Measurements from ENCODE around the gene RUNX2. TPM values are rescaled to one million over a fixed set of nuclear protein-coding genes. Genes with fewer than 3 reads are reported as not detected.
A peak's percentile ranks its signal among the peaks of the same experiment; 100 is the strongest.

RUNX2 gene
- total RNA-seq, 2 experiments from 2014 or later: 0.27 to 0.44 TPM

DNA sequence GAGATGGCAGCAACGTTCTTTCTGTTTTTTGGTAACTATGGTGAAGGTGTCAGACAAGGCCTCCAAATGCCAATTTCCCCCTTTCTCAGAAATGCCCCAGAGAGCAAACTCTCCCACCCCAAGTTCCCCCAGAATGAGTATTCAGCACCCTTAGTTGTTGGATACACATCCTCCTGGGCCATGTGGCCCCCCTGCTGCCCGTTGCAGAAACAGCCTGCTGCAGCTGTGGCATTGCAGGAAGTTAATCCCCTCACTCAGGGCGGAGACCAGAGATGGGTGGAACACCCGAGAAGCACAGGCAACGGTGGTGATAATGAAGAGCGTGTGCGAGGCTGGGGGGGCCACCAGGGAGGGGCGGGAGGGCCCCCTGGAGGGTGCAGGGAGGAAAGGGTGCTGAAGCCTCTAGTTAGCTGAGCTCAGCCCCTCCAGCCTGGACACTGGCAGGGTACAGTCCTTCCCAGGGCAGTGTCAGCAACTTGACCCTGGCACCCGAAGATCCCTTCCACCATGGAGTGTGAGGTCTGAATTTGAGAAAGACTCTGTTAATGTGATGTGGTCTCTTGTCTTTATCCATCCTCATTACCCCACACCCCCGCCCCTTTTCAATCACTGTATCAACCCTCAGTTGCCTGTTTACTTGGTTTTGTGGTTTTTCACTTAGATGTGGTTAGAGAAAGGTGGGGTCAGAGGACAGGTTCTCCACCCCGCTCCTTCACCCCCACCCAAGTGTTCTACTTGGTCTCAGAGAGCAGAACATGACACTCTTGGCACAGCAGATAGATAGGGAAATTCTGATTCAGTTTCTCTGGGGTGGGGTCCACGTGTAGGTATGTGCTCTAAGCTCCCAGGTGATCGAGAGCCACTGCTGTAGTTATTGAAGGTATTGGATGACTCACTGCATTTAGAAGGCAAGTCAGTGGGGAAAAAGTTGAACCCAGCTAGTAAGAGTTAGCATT, 258.4 kb downstream of the RUNX2 start:
- H3K79me2 ChIP-seq (ENCODE audit: insufficient read depth, low read depth, low read length): no peaks in the 10 kb centered on the region
- H3K4me2 ChIP-seq (ENCODE audit: low read length): peak overlapping the region; percentile 24
- ChIA-PET POLR2A (interaction anchor here (0.6 kb wide), 1 partner anchor 277 kb away, joined by 3 read pairs; no protein-coding TSS in a partner anchor), CTCF (ENCODE audit: unreplicated experiment) (no interaction called here)
- DNase-seq (ENCODE audit: low spot score): peak; percentile 9
- no peaks in the 10 kb centered on the region for H3K9me2 ChIP-seq (ENCODE audit: insufficient read depth, low read length)
- no peak overlapping the region for H3K4me3 ChIP-seq (ENCODE audit: low read depth, low read length, poor library complexity, severe bottlenecking)
- no peak overlapping the region for H3K27ac ChIP-seq (ENCODE audit: low read depth, low read length, poor library complexity, severe bottlenecking)
- no peaks in the 10 kb centered on the region for H3K36me3 ChIP-seq (ENCODE audit: insufficient read depth, low read length)
- peaks cover 11% of the 10 kb centered on the region for H3K4me1 ChIP-seq (ENCODE audit: insufficient read depth, low read length, poor library complexity, severe bottlenecking)
- intact Hi-C loops (cut with micrococcal nuclease; ENCODE audit: unreplicated experiment): no loop called here
- no TSS peak for BruUV-seq (replicated peaks)
- H4K20me1 ChIP-seq (ENCODE audit: insufficient read depth, low read length): no peaks in the 10 kb centered on the region
- no peaks in the 10 kb centered on the region for H3K9me3 ChIP-seq (ENCODE audit: low read length)
- TF ChIP-seq EZH2phosphoT487 (IDR thresholded peaks at IDR 0.05; ENCODE audit: borderline replicate concordance, low read depth, low read length): no peak
- no peak overlapping the region for H2AFZ ChIP-seq (ENCODE audit: low read length)

DNA sequence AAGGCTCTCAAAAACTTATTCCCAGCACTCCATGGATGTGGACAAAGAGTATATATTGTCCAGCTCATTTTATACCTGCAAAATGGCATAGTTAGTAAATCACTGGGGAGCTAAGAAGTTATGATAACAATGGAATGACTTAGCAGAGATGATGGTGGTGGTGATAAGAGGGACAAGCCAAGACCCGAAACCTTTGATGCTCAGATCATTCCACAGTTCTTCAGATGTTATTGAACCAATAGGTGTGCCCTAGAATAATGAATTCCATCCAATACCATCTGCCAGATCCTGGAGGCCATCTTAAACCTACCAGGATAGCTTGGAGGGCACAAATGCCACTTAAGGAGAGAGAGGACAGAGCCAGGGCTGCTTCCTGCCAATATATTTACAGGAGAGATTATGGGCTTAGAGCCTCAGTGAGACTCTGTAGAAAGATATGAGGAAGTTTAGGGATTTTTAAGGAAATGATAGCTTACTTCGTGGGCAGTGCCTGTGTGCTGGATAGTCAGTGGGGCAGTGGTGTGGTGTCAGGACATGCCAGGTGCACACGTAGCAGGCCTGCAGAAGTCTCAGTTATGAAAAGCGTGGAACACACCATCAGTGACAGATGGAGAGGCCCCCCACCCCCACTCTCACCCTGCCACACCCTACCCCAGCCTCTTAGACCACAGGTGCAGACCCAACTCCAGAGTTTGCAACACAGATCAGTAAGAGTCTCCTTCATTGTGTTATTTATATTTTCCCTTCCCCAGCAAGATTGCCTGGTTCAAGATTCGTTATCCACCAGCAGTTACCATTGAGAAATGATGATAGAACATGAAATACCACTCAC, 259.3 kb downstream of the RUNX2 start:
- H2AFZ ChIP-seq (ENCODE audit: low read length): no peak overlapping the region
- no peak for TF ChIP-seq EZH2phosphoT487 (IDR thresholded peaks at IDR 0.05; ENCODE audit: borderline replicate concordance, low read depth, low read length)
- TF ChIP-seq, protein P1, sequence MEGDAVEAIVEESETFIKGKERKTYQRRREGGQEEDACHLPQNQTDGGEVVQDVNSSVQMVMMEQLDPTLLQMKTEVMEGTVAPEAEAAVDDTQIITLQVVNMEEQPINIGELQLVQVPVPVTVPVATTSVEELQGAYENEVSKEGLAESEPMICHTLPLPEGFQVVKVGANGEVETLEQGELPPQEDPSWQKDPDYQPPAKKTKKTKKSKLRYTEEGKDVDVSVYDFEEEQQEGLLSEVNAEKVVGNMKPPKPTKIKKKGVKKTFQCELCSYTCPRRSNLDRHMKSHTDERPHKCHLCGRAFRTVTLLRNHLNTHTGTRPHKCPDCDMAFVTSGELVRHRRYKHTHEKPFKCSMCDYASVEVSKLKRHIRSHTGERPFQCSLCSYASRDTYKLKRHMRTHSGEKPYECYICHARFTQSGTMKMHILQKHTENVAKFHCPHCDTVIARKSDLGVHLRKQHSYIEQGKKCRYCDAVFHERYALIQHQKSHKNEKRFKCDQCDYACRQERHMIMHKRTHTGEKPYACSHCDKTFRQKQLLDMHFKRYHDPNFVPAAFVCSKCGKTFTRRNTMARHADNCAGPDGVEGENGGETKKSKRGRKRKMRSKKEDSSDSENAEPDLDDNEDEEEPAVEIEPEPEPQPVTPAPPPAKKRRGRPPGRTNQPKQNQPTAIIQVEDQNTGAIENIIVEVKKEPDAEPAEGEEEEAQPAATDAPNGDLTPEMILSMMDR (conservative IDR thresholded peaks at IDR 0.05; ENCODE audit: low read length): no peak
- no peak overlapping the region for H3K4me3 ChIP-seq (ENCODE audit: low read depth, low read length, poor library complexity, severe bottlenecking)
- no peaks in the 10 kb centered on the region for H3K36me3 ChIP-seq (ENCODE audit: insufficient read depth, low read length)
- ChIA-PET CTCF (ENCODE audit: unreplicated experiment) (no interaction called here), POLR2A (interaction anchor here (0.6 to 0.7 kb wide), 2 partner anchors 95 to 374 kb away, joined by 3 to 4 read pairs; no protein-coding TSS in a partner anchor)
- intact Hi-C loops (cut with micrococcal nuclease; ENCODE audit: unreplicated experiment): no loop called here
- H3K4me1 ChIP-seq (ENCODE audit: insufficient read depth, low read length, poor library complexity, severe bottlenecking): peaks cover 11% of the 10 kb centered on the region
- H3K27ac ChIP-seq (ENCODE audit: low read depth, low read length, poor library complexity, severe bottlenecking): no peak overlapping the region
- no TSS peak for BruUV-seq (replicated peaks)
- no peaks in the 10 kb centered on the region for H4K20me1 ChIP-seq (ENCODE audit: insufficient read depth, low read length)
- DNase-seq (ENCODE audit: low spot score): no peak
- H3K9me2 ChIP-seq (ENCODE audit: insufficient read depth, low read length): no peaks in the 10 kb centered on the region
- no peaks in the 10 kb centered on the region for H3K79me2 ChIP-seq (ENCODE audit: insufficient read depth, low read depth, low read length)
- H3K9me3 ChIP-seq (ENCODE audit: low read length): no peaks in the 10 kb centered on the region
- no peak overlapping the region for H3K4me2 ChIP-seq (ENCODE audit: low read length)

DNA sequence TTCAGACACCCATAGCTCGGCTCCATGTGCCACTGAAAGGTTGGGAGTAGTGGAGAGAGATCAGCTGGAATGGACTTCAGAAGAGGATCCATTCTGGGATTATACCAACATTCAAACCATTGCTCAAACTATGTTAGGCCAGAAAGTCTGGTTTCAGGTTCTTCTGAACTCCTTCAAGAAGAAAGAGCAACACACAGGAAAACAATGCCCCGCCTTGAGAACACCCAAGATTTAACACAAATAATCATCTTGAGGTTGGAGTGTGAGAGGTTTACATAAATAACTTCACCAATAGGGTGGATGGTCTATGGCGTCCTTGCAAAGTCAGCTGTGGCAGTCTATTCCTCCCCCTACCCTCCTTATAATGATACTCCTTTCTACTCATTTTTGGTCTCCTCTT, 261.2 kb downstream of the RUNX2 start:
- Histone ChIP-seq H3K4me1 (ENCODE audit: insufficient read depth, low read length, poor library complexity, severe bottlenecking) (peaks cover 11% of the 10 kb centered on the region), H3K9me3 (ENCODE audit: low read length) (no peaks in the 10 kb centered on the region), H3K27ac (ENCODE audit: low read depth, low read length, poor library complexity, severe bottlenecking) (no peak overlapping the region), H3K4me2 (ENCODE audit: low read length) (no peak overlapping the region), H2AFZ (ENCODE audit: low read length) (no peak overlapping the region), H3K79me2 (ENCODE audit: insufficient read depth, low read depth, low read length) (no peaks in the 10 kb centered on the region), H3K36me3 (ENCODE audit: insufficient read depth, low read length) (no peaks in the 10 kb centered on the region), H4K20me1 (ENCODE audit: insufficient read depth, low read length) (no peaks in the 10 kb centered on the region), H3K9me2 (ENCODE audit: insufficient read depth, low read length) (no peaks in the 10 kb centered on the region), H3K4me3 (ENCODE audit: low read depth, low read length, poor library complexity, severe bottlenecking) (no peak overlapping the region)
- intact Hi-C loops (cut with micrococcal nuclease; ENCODE audit: unreplicated experiment): no loop called here
- BruUV-seq (replicated peaks): no TSS peak
- POLR2A ChIA-PET: no interaction called here
- TF ChIP-seq, protein P1 (conservative IDR thresholded peaks at IDR 0.05; ENCODE audit: low read length): no peak
- TF ChIP-seq EZH2phosphoT487 (IDR thresholded peaks at IDR 0.05; ENCODE audit: borderline replicate concordance, low read depth, low read length): no peak
- CTCF ChIA-PET (ENCODE audit: unreplicated experiment): no interaction called here
- DNase-seq (ENCODE audit: low spot score): no peak

Measured in OCI-LY7 (cell line).